ENCODE data around the gene GNAO1.

The GNAO1 gene

DNA sequence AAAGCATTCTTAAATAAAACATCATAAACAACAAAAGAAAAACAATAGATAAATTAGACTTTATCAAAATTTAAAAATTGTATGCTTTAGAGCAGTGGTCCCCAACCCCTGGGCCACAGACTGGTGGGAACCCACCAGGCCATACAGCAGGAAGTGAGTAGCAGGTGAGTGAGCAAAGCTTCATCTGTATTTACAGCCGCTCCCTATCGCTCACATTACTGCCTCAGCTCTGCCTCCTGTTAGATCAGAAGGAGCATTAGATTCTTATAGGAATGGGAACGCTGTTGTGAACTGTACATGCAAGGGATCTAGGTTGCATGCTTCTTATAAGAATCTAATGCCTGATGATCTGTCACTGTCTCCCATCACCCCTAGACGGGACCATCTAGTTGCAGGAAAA, 51.5 kb downstream of the GNAO1 start:
- DNase-seq: no peak

DNA sequence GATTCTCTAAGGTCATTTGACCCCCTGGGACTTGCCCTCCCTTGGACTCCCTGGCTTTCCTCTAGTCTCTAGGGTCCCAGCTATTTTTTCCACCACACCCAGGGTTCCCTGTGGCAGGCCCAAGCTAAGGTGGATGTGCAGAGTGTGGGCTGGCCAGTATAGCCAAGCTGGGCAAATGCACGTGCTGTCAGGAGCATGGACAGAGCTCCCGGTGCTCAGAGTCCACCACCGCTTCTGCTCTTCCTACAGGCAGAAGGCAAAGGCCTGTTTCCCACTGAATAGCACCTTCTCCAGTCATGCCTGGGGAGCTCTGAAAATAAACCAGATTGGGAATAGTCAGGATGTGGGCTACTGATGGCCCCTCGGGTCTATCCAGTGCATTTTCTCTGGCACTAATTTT, 53.3 kb downstream of the GNAO1 start:
- no peak for DNase-seq

DNA sequence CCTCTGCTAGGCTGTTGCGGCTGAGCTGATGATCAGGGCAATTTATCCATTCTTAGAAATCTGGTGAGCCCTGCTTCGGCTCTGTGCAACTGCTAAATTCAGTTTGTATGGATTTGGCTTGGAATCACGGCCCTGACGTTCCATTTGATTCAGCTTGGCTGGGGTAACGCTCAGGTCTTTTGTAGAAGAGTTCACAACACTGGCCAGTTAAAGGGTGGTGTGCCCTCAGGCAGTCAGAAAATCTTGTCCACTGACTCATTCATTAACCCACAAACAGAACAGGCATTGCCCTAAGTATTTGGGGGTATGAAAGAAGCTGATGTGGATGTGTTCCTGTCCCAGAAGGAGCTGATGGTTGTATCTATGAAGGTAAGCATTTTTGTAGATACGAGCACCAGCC, 53.9 kb downstream of the GNAO1 start:
- DNase-seq: no peak

DNA sequence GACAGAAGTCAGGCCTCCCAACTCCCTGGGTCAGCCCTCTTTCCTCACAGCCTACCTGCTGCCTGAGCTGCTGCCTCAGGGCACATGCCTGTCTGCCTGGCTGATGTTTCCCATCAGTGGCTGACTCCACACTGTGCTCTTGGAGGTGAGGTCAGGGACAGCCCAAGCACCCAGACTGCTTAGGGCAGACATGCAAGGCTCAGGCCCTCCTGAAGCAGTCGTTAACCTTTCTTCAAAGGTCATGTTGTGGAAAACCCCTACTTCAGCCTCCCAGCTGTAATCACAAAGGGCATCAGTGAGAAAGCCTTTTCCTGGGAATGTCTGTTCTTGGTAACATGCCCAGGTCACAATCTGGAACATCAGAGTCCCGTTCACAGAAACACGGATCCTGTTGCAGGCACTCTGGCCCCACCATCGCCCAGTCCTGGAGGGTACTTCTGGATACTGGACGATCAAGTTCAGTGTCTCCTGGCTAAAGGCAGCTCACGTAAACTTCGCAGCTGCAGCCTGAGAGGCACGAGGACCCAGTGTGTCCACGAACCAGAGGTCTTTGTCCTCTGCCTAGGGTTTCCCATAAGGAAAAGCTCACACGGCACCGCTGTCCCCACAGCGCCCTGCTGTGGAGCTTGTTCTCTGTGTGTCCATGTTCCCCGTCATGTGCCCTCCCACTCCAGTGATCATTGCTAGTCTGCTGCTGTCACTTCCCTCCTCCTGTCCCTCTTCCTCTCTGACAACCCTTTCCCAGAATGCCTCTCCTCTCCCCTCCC, 54.9 kb downstream of the GNAO1 start:
- no peak for DNase-seq

DNA sequence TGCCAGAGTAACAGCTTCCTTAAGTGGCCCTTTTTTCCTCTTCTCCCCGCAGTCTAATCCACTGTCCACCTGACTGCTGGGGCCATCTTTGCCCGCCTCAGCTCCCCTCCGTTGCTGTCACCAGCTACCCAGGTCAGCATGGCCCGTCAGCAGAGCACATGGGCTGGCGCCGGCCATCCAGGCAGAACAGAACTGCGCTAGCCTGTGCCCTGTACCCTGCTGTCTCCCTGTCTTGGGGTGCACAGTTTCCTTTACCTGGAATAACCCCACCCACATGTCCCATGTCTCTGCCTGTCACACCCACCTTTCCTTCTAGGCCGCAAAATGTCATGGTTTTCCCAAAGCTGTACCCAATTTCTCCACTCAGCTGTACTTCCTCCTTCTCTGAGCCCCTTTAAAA, 55.7 kb downstream of the GNAO1 start:
- DNase-seq: no peak

DNA sequence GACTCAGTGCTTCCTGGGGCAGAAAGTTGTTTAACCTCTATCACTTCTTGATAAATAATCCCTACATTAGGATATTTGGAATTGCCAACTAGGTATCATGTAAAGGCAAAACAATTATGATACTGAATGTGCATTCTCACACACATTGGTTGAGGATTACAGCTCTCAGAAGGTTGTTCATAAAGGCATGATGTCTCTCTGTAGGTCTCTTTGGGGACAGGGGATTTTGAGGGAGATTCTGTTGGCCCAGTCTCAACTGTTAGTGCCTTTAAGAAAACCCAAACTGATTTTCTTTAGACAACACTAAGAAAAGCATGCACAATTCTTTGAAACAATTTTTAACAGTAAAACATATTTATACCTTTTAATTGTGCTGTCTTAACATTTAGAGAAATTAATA, 56.5 kb downstream of the GNAO1 start:
- no peak for DNase-seq

DNA sequence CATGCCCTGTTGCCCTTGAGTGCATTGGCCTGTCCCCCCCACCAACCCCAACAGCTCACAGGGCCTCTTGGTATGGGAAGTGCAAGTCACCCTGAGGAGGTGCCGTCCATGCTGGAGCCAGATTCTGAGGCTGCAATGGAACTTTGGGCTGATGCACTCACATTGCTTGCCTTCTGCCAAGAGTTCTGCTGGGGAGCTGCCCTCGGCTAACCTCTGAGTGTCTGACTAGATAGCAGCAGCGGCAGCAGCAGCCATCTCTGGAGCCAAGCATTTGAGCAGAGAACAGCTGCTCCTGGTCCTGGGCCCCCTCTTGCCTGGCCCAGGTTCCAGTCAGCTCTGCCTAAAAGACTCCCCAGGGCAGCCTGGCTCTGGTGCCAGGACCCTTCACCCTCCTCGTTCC, 61.5 kb downstream of the GNAO1 start:
- DNase-seq: no peak

DNA sequence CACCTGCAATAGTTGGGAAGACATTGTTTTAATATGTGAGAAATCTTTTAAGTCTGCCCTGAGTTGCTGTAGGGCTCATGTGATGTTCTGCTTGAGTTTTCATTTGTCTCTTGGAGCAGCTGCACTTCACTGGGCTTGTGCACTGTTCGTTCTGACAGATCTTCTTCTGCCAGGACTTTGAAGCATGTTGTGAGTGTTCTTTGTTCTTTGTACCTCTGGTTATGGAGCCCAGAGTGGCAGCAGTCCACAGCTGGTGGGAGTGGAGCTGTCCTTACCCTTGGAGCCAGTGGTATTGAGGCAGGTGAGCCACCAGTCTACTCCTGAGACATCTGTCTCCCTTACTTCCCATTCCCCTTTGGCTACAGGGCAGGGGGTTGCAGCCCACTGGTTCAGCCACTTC, 64.6 kb downstream of the GNAO1 start:
- no peak for DNase-seq

DNA sequence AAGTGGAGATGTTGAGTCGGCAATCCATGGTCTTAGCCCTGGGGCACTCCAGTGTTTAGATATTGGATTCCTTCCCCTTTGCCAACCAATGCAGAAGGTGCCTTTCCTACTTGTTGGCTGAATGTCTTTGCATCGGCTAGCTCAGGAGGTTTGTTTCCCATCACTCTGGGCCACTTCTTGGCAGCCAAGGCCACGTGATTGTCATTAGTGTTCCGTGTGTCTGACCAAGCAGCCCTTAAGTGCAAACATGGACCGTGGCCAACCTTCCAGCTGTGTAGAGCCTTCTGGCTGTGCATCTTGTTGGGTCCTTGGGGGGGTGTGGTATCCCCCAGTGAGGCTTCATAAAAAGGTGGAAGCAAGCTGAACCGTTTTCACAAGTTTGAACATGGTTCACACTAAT, 66.0 kb downstream of the GNAO1 start:
- no peak for DNase-seq

DNA sequence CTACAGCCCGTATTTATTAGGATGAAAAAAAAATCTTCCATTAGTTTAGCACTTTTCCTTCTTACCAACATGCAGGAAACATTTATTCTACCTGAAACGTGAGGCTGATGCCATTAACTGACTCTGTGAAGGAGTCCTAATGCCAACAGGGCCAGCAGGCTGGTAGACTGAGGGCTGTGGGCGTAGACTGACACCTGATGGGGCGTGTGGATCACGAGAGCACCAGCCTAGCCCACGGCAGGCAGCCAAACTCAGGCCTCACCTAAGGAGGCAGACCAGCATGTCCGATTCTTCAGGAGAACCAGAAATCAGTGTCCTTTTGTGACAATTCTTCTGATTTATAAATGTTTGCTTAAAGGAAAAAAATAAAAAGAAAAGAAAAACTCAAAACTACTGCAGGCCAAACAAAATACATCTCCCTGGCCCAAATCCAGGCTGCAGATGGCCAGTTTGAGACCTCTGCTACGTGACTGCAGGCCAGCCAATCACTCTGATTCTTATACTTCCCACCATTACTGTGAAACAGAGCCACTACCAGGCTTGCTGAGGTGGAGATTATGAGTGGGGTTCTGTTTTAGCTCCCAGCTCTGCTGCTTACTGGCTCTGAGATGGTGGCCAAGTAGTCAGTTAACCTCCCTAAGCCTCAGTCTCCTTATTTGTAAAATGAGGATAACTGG, 66.5 kb downstream of the GNAO1 start:
- DNase-seq: no peak

DNA sequence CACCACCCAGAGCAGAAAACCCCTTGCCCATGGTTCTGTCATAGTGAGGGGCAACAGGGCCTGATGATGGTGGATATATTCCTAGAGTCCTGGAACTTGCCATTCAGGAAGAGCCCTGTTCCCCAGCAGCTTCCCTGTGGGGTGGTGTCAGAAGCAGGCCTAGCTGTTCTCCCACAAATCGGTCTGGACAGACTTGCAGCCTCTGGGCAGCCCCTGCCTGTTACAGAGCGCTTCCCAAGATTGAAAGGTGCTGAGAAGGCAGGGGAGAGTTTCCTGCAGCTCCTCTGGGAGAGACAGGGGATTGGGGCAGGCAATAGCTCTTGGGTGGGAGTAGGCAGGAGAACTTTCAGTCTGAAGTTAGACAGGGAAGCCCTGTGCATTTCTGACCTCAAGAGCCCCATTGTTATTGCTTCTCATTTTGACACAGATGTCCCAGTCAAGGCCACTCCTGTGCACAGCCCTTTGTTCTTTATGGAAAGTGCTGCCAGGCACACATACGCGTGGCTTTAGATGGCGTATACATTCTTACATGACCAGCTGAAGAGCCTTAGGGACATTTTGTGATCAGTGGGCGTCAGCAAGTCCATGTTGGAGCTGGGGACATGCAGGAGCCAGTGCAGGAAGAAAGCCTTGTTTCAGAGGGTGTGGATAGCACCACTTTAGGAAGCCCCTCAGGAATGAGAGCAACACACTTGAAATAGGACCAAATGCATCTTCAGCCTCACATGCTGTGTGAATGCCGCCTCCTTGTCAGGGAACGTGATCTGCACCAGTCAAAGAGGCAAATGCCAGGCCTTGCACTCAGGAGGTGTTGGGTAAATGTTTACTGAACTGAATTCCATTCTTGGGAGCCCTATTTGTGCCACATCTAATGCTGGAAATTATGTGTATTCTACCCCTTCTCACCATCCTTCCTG, 67.5 kb downstream of the GNAO1 start:
- DNase-seq: no peak

DNA sequence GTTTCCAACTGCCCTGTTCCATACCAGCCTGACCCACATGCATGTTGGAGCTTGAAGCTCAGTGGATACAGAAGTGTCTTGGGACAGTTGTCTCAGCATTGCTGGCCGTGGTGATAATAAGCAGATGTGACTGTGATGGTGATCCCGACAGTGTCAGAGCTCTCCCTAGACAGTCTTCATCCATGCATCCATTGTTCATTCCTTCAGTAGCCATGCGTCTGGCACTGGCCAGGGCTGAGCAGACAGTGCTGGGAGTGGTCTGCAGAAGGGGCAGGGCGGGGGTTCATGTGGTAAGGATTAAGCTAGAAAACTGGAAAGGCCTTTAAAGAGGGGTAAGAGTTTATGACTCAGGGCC, 68.1 kb downstream of the GNAO1 start:
- DNase-seq: no peak

DNA sequence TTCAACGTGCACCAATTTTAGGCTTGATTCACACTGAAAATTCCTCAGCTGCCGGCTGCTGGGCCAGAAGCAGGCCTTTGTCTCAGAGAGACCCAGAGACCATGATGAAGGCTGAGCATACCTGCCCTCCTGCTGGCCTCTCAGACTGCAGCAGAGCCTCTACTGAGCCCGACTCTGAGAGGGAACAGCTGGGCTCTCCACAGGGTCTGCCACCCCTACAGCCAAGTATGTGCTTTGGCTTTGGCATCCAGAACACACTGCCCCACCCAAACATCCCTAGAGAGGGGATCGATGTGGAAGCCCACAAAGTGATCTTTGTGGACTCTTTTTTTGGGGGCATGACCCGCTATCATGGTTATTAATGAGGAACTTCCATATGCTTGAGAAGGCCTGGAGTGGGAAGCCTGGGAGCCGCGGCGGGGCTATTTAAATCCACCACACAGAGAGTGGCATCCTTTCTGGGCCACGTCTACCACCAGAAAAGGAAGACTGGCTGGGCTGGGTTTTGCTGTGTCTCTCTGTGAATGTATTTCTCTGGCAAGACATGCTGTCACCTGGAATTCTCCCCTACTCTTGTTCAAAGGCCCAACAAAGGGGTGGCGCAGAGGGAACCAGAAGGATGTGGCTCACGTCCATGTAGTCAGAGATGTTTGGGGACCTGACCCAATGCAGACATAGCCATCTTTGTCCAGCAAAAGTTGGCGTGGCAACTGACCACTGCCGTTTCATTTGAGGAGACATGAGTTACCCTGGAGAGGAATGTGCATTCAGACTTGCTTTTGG, 69.3 kb downstream of the GNAO1 start:
- DNase-seq: no peak

DNA sequence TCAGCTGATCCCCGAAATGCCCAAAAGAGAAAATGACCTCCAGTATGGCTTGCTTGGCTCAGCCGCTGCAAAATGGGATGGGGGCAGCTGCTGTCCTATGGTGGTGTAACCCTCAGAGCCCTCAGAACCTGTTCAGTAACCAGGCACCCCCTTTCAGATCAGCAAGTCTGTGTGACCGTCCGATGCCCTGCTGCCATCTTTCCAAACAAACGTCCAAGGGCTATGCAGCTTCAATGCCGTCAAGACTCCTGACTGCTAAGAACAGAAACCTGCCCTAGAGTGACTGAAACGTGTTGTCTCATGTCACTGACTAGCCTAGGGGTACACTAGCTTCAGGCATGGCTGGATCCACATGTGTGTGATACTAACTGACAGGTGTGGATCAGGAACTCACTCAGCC, 70.4 kb downstream of the GNAO1 start:
- no peak for DNase-seq

DNA sequence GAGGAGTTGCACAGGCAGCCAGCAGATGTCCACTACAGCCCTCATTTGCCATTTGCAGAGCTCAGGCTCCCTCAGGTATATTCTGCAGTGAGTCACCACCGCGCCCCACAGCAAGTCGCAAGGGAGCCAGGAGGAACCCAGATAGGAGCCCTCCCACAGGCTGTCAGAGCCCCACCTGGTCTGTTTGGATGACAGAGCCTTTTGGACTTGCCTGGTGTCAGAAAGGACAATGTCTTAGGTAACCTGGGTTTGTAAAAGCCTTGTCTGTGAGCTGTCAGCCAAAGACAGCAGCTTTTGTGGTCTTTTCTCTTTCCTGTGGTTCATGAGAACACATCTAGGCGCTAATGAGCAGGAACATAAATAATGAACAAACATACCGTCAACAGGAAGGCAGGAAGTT, 70.9 kb downstream of the GNAO1 start:
- no peak for DNase-seq

DNA sequence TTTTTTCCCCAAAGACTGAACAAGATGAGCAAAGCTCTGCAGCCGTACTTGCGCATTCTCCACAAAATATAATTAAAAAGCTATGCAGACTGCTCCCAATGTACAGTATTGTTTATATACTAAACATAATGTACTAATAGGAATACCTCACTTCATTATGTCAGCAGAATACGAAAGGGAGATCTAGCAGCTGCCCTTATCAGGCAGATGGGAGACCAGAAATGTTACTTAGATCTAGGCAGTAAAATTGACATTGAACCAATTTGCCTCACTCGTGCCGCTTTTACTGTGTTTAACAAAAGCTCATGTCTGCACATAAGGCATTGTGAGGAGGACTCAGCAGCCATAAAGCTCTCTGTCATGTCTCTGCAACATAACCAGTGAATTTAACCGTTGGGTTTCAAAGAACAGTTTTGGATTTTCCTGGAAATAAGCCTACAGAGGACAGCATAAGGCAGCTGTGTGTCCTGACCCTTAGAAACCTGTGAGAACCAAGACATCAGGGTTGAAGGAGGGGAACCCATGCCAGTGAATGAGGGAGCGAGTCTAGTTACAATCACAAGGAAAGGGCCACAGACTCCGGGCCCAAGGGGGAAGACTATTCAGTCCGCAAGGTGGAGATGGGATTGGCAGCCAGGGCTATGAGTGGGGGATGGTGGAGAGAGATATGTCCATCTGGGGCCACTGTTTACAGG, 71.4 kb downstream of the GNAO1 start:
- DNase-seq: no peak

DNA sequence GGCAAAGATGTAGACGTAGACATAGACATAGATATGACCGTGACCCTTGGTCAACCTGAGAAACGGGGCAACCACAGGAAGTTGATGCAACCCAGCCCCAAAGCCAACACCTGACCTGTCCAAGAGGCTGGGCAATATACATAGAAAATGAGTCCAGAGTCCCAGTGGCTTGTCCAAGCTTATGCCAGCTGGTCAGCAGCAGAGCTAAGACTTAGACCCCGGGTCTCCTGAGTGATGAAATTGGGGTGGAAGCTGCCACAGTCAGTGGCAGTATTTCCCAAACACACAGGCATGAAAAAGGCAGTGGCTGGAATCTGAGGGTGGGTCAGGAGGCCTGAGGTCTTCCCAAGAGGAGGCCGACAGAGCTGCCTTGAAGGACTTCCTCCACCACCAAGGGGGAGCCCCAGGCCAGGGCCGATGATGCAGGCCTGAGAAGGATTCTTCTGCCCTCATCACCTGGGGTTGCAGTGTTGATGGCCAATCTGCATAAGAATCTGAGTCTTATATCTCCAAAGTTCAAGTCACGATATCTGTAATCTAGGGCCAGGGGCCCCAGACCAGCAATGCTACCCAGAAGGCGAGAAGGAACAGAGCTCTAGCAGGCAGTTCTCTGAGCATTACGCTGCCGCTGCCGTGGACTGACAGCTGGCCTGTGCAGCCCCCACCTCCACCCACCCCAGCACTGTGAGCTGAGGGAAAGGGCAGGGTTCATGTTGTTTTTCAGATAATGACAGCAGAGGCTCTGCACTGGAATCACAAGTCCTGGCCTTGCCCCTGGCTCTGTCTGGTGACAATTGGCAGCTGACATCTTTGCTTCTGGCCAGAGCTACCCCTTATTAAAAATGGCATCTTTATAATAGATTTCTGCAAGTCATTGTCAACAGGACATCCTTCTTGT, 72.7 kb downstream of the GNAO1 start:
- no peak for DNase-seq

DNA sequence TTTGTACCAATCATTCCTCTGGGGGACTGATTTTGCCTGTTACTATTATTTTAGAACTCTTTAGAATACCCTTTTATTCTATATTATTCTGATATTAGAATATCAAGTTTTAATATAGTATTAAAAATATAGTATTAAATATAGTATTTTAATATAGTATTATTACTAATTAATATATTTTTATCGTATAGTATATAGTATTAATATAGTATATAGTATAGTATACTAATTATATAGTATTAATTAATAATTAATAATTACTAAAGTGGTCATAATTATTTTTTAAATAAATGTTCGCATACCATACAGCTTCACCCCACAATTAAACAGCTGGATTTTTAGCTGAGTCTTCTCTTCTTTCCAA, 73.3 kb downstream of the GNAO1 start:
- no peak for DNase-seq

DNA sequence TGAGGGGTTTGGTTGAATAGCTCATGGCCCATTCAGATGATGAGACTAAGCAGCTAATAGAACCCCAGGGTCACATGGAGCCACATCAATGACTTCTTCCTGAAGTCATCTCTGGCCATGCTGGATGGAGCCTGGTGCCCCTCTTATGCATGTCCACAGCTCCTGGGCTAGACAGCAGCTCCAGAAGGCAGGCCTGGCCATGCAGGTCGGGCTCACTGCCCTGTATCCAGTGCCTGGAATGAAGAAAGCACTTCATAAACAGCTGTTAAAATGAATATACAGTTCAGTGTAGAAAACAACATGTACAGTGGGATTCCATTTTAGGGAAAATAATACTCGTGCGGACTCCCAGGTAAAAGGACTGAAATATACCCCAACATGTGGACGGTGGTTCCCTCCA, 73.9 kb downstream of the GNAO1 start:
- no peak for DNase-seq

DNA sequence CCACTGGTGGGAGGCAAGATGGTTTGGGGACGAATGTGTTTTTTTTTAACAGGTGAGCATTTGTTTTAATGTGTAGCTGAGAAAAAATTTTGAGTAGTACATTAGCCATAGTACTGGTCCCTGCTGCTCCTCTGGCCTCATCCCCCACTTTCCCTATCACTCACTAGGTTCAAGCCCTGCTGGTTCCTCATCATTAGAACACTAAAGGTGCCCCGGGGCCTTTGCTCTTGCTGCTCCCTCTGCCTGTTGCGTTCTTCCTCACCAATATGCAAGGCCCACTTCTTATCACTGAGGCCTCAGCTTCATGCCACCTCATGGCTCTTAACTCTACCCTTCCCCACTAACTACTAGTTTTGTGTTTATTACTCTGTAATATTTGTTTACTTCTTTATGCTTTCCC, 74.5 kb downstream of the GNAO1 start:
- no peak for DNase-seq

All from SIG-M5 (cell line).